Measurements from ENCODE around the gene TAS2R46. TPM values are rescaled to one million over a fixed set of nuclear protein-coding genes. Genes with fewer than 3 reads are reported as not detected.
"Not testable (repeated sequence)": the region's sequence is repeated elsewhere in the genome, so short reads cannot be mapped to it uniquely, and the experiment has no call there.

Gene TAS2R46
- polyA plus RNA-seq, 2 of the 4 experiments (the other 2 are of a cell fraction), result 0.32 TPM; not detected in 1

DNA sequence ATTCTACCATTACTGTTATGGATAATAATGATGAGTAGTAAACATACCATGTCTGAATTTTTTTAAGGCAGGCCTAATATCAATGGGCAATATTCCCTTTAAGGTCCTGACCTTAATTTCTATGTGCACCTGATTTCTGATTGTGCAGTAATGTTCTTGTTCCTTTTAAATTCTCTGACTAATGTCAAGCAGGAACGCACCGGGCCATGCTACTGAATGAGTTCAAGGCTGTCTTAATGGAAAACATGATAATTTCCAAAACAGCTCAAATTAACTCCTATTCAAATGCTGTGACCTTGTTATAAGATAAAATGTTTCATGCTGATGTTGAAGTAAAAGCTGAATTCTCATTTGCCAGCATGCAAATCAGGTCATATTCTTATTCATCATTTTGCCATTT is 6.8 kb downstream of the TAS2R46 start:
- Histone ChIP-seq H3K4me2 (no peak overlapping the region), H3K9me3 (no peaks in the 10 kb centered on the region), H3K4me1 (no peaks in the 10 kb centered on the region), H3K4me3 (no peak overlapping the region), H3K27ac (no peak overlapping the region)
- TF ChIP-seq RARB (CRISPR knock-in tag; IDR thresholded peaks at IDR 0.05) (no peak), NPAS2 (CRISPR knock-in tag; IDR thresholded peaks at IDR 0.05; ENCODE audit: borderline replicate concordance) (no peak), ZNF302 (CRISPR knock-in tag; IDR thresholded peaks at IDR 0.05) (no peak), MAFK (IDR thresholded peaks at IDR 0.05; ENCODE audit: partially characterized antibody) (no peak), RFX5 (IDR thresholded peaks at IDR 0.05) (no peak), HDAC2 (IDR thresholded peaks at IDR 0.05) (no peak), TFCP2L1 (CRISPR knock-in tag; IDR thresholded peaks at IDR 0.05) (no peak), FOXS1 (CRISPR knock-in tag; IDR thresholded peaks at IDR 0.05) (no peak), PHF8 (IDR thresholded peaks at IDR 0.05; ENCODE audit: borderline replicate concordance, low read depth) (no peak), EHMT2 (IDR thresholded peaks at IDR 0.05; ENCODE audit: low read depth) (no peak)
- TF ChIP-seq, protein P1, sequence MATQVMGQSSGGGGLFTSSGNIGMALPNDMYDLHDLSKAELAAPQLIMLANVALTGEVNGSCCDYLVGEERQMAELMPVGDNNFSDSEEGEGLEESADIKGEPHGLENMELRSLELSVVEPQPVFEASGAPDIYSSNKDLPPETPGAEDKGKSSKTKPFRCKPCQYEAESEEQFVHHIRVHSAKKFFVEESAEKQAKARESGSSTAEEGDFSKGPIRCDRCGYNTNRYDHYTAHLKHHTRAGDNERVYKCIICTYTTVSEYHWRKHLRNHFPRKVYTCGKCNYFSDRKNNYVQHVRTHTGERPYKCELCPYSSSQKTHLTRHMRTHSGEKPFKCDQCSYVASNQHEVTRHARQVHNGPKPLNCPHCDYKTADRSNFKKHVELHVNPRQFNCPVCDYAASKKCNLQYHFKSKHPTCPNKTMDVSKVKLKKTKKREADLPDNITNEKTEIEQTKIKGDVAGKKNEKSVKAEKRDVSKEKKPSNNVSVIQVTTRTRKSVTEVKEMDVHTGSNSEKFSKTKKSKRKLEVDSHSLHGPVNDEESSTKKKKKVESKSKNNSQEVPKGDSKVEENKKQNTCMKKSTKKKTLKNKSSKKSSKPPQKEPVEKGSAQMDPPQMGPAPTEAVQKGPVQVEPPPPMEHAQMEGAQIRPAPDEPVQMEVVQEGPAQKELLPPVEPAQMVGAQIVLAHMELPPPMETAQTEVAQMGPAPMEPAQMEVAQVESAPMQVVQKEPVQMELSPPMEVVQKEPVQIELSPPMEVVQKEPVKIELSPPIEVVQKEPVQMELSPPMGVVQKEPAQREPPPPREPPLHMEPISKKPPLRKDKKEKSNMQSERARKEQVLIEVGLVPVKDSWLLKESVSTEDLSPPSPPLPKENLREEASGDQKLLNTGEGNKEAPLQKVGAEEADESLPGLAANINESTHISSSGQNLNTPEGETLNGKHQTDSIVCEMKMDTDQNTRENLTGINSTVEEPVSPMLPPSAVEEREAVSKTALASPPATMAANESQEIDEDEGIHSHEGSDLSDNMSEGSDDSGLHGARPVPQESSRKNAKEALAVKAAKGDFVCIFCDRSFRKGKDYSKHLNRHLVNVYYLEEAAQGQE (IDR thresholded peaks at IDR 0.05), result no peak
- ChIA-PET CTCF (interaction anchor here (0.7 kb wide), 1 partner anchor 177 kb away, joined by 3 read pairs; no protein-coding TSS in a partner anchor), POLR2A (no interaction called here)
- ATAC-seq, result no peak
- WGBS (ENCODE audit: missing lambda C conversion rate), result 92% methylated on average over 2 of the region's 2 CpGs
- no peak for DNase-seq (ENCODE audit: low read depth in 1 of 2, low spot score in 1 of 2)
- FAIRE-seq, result peak; percentile 92

DNA sequence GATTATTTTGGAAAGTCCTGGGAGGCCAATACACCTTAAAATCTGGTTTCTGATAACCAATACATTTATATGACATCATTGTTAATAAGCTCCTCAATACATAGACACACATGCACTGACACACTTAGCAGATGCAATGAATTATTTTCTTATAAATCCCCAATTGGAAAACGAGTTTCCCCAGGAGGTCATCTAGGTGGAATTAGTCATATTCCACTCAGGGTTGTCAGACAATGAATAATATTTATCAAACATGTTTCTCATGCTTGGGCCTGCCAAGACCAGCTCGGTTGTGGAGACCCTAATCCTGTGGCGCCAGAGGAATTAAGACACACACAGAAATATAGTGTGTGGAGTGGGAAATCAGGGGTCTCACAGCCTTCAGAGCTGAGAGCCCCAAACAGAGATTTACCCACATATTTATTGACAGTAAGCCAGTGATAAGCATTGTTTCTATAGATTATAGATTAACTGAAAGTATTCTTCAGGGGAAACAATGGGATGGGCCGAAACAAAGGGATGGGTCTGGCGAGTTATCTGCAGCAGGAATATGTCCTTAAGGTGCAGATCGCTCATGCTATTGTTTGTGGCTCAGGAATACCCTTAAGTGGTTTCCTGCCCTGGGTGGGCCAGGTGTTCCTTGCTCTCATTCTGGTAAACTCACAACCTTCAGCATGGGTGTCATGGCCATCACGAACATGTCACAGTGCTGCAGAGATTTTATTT is 12.1 kb downstream of the TAS2R46 start:
- FAIRE-seq; H3K4me2 ChIP-seq; DNase-seq (ENCODE audit: low read depth in 1 of 2, low spot score in 1 of 2); H3K9me3 ChIP-seq; POLR2A ChIA-PET; H3K4me1 ChIP-seq; ATAC-seq; H3K4me3 ChIP-seq; CTCF ChIA-PET; H3K27ac ChIP-seq: not testable (repeated sequence)
- 89% methylated on average over 7 of the region's 7 CpGs for WGBS (ENCODE audit: missing lambda C conversion rate)

DNA sequence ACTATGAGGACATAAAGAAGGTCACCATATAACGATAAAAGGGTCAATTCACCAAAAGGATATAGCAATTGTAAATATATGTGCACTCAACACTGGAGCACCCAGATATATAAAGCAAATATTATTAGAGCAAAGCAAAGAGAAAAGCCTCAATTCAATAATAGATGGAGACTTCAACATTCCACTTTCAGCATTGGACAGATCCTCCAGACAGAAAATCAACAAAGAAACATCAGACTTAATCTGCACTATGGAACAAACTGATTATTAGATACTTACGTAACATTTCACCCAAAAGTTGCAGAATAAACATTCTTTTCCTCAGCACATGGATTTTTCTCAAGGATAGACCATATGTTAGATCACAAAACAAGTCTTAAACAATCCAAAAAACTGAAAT is 20.7 kb downstream of the TAS2R46 start:
- H3K27ac ChIP-seq; FAIRE-seq; H3K9me3 ChIP-seq; H3K4me3 ChIP-seq; CTCF ChIA-PET; POLR2A ChIA-PET; DNase-seq (ENCODE audit: low read depth in 1 of 2, low spot score in 1 of 2); H3K4me2 ChIP-seq; H3K4me1 ChIP-seq; ATAC-seq: not testable (repeated sequence)
- WGBS (ENCODE audit: missing lambda C conversion rate), result 92% methylated on average over 2 of the region's 2 CpGs
- TF ChIP-seq, protein P1 (IDR thresholded peaks at IDR 0.05), result peak; percentile 43; the same call in 1 of the 2 replicates
